HG03342 (cell line): ENCODE results near the gene FRY.

Experiments
- ATAC-seq: cut with Tn5 transposase; IDR thresholded peaks from one replicate; pipeline ENCODE4 v1.9.1; 2021; ENCODE audit warnings: mild to moderate bottlenecking, moderate library complexity; ENCODE audit not compliant: unreplicated experiment

The FRY gene

DNA sequence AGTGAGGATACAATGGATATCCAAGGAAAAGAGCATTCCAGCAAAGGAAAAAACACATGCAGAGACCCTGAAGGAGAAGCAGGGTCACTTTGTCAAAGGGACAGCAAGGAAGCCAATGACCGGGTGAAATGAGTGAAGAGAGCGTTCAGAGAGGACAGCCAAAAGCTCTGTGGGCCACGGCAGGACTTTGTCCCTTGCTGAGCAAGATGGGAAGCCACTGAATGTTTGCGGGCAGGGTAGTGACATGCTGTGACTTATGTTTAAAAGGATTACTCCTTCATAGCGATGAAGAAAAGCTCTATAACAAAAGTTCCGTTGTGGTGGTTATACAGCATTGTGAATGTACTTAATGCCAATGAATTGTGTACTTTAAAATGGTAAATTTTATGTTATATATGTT is 267.1 kb downstream of the FRY start:
- no peak for ATAC-seq

DNA sequence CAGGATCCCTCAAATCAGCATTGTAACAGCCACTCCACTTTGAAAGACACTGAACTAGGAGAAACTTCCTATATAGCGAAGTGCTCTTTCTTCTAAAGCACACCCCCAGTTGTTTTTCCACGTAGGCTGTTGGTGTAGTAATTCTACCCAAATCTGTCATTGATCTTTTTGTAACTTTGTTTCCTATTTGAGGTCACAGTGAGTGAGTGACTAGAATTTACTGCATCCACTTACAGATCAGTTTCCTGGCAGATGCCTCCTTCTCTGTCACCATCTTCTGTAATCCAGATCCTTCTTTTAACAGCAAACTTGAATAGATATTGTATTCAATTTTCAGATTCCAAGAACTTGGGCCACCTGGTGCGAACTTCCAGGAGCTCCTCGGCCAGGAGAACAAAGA is 268.3 kb downstream of the FRY start:
- no peak for ATAC-seq

DNA sequence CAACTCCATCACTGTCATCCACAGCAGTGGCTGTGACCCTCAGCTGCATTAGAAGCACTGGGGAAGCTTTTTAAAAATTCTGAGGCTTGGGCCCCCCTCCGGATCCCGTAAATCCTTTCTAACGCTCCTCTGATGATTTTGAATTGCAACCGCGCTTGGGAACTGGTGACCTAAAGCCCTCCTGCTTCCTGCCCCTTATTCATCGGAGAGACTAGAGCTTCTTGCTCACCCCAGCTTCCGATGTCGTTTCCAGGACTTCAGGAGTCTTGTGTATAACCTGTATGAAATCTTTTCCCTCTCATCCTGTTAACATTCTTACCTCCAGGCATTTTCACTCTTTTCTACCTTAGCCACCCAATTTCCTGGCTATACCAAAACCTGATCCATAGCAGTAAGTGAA is 268.8 kb downstream of the FRY start:
- ATAC-seq: no peak

DNA sequence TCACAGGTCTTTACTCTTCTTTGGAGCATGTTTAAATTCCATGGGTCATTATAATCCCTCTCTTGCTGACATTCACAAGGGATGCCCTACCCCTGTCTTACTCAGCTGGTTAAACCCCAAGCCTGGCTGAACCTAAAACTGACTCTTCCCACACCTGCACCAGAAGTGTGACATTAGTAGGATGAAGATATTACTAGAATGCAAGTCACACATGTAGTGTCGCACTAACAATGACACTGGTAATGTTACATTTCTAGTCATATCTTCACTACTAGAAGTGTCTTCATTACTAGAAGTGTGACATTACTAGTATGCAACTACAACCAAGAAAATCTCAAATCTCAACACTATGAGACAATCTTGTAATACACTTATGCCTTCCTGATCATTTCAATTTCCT is 269.3 kb downstream of the FRY start:
- ATAC-seq: no peak

DNA sequence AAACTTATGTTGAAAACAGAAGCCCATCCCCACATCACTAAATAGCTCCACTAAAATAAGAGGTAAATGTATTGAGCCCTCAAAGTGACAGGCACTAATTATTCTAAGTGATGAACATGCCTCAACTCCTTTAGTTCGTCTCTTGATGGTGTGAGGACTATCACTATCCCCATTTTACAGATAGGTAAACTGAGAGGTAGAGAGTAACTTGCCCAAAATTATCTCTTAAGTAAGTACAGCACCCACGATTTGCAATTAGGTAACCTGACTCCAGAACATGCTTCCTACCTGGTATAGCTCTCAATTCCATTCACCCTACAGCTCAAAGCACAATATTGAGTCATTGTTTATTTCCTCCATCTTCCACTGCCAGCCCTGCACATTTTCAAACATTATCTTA is 270.9 kb downstream of the FRY start:
- no peak for ATAC-seq

DNA sequence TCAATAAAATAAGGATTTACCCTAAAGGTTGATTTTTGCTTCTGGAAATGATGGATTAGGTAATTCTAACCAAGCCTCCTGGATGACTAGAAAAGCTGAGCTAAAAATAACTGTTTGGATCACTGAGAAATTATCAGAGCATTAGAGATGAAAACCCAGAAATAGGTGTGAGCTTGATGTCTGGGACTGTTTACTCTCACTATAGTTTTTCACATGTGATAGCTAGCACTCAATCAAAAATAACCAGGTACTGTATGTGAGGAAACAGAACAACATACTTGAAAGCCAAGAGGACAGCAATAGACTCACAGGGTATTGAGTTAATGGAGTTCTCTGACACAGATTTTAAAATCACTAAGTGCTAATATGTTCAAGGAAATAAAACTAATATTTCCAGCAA is 274.1 kb downstream of the FRY start:
- ATAC-seq: no peak

DNA sequence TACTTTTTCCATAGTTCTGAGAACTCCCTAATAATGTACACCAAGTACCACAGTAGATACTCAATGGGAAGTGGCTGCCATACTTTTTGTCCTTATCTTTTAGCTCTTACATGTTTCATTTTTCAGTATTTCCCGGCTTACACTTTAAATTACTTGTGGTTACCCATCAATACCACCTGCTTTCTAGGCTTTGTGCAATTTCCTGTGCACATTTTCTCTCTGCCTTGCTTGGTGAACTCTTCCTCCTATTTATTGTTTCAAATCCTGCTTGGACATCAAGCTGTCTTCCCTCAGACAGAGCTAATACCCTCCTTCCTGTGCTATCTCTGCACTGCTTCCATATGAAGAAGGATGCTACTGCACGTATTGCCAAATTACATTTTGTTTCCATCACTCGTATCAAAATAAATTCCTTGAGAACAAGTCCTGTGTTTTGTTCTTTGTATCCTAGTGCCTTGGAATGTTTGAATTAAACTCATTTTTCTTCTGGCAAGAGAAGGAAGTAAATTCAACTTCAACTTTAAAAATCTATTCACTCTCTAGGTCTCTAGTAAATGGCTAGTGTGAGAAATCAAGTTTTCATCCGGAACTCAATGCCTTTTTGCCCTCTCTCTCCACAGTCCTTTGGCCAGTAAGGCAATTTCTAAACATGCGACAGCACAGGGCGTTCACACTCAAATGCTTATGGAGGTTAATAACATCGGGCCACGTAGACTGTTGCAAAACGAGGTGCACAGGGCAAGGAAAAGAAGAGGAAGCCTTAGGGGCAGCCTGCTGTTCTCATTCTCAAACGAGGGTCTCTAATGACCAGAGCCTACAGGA is 277.9 kb downstream of the FRY start:
- no peak for ATAC-seq

DNA sequence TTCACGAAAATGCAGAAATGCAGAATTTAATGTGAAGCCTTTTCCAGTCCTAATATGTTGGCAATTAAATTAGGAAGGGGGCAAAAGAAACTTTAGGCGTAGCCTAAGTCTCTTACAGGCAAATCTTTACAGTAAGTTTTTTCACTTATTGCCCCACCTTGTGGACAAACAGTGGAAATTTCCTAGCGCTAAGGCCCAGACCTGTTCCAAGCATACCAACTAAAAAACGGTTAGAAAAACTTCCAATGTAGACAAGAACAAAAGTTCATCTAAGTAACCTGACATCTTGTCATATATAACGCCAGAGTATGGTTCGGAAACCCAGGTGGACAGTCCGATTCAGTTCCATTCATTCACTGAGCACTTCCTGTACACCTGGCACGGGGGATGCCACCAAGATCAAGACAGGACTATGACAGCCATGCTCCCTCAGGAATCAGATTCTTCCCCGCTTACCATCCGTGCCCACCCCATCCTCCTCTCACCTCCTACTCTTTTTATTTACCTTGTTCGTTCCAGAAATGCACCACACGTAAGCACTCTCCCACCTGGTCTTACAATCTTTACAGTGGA is 278.6 kb downstream of the FRY start:
- ATAC-seq: no peak

DNA sequence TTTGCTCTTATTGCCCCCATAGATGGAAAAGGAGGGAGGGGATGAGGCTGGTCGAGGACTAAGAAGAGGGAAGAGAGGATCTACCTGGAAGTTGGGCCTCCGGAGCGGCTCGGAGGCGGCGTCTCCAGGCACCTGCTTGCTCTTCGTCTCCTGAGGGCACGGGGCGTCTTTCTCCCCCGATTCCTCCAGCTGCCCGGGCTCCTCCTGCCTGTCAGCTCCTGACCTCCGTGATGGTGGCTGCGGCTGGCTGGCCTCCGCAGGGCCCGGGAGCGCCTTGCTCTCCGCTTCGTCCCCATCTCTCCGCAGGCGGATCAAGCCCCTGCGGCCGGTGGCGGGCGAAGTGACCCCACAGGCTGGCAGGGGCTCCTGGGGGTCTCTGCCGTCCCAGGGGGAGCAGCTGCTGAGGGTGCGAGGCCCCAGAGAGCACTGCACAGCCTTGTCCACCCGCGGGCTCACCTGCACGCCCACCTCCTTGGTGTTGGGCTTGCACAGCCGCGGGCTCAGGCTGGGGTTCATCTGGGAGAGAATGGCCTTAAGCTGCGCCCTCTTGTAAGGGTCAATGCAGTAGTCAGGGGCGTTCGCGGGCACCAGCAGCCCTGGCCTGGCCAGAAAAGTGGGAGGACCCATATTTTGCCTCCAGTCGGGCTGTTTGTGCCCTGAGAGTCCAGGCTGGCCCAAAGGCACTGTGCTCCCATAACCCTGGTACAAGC is 279.8 kb downstream of the FRY start:
- no peak for ATAC-seq

DNA sequence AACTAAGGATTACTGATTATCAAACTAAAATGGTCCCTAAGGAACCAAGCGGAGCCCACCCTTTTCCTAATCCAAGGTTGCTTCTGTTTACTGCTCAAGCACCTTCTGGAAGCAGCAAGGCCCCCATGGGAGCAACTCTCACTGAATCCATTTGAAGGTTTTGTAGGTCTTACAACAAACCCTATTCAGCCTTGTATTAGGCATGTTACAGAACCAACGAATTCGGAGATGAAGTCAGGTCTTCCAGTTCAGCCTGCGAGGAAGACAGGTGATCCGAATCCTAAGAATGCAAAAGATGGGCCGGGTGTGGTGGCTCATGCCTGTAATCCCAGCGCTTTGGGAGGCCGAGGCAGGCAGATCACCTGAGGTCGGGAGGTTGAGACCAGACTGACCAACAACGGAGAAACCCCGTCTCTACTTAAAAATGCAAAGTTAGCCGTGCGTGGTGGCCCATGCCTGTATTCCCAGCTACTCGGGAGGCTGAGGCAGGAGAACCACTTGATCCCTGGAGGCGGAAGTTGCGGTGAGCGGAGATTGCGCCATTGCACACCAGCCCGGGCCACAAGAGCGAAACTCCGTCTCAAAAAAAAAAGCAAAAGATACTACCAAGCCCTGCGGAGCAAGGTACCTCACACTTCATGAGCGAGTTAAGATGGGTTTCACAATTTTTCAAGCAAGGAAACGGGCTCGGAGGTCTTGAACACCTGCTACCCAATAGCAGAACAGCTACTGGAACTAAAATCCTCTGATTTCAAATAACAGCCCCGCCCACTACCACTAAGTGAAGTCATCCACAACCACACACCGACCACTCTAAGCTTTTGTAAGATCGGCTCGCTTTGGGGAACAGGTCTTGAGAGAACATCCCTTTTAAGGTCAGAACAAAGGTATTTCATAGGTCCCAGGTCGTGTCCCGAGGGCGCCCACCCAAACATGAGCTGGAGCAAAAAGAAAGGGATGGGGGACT is 283.0 kb downstream of the FRY start:
- ATAC-seq: peak; percentile 25

DNA sequence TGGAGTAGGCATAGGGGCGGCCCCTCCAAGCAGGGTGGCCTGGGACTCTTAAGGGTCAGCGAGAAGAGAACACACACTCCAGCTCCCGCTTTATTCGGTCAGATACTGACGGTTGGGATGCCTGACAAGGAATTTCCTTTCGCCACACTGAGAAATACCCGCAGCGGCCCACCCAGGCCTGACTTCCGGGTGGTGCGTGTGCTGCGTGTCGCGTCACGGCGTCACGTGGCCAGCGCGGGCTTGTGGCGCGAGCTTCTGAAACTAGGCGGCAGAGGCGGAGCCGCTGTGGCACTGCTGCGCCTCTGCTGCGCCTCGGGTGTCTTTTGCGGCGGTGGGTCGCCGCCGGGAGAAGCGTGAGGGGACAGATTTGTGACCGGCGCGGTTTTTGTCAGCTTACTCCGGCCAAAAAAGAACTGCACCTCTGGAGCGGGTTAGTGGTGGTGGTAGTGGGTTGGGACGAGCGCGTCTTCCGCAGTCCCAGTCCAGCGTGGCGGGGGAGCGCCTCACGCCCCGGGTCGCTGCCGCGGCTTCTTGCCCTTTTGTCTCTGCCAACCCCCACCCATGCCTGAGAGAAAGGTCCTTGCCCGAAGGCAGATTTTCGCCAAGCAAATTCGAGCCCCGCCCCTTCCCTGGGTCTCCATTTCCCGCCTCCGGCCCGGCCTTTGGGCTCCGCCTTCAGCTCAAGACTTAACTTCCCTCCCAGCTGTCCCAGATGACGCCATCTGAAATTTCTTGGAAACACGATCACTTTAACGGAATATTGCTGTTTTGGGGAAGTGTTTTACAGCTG is 283.9 kb downstream of the FRY start, which contains the start of the genes BRCA2 and ZAR1L:
Gene BRCA2, plus strand, starts transcription at position 271 of the 790 bp plus-strand sequence. CDS start 953 bp downstream, outside the sequence.
Gene ZAR1L, minus strand, starts transcription at position 126 of the 790 bp plus-strand sequence. CDS start 3,438 bp downstream, outside the sequence.
- peak; percentile 89 for ATAC-seq

DNA sequence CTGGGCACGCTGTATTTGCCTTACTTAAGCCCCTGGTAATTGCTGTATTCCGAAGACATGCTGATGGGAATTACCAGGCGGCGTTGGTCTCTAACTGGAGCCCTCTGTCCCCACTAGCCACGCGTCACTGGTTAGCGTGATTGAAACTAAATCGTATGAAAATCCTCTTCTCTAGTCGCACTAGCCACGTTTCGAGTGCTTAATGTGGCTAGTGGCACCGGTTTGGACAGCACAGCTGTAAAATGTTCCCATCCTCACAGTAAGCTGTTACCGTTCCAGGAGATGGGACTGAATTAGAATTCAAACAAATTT is 284.4 kb downstream of the FRY start:
- peak; percentile 45 for ATAC-seq

DNA sequence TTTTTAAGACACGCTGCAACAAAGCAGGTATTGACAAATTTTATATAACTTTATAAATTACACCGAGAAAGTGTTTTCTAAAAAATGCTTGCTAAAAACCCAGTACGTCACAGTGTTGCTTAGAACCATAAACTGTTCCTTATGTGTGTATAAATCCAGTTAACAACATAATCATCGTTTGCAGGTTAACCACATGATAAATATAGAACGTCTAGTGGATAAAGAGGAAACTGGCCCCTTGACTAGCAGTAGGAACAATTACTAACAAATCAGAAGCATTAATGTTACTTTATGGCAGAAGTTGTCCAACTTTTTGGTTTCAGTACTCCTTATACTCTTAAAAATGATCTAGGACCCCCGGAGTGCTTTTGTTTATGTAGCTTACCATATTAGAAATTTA is 284.9 kb downstream of the FRY start:
- no peak for ATAC-seq

DNA sequence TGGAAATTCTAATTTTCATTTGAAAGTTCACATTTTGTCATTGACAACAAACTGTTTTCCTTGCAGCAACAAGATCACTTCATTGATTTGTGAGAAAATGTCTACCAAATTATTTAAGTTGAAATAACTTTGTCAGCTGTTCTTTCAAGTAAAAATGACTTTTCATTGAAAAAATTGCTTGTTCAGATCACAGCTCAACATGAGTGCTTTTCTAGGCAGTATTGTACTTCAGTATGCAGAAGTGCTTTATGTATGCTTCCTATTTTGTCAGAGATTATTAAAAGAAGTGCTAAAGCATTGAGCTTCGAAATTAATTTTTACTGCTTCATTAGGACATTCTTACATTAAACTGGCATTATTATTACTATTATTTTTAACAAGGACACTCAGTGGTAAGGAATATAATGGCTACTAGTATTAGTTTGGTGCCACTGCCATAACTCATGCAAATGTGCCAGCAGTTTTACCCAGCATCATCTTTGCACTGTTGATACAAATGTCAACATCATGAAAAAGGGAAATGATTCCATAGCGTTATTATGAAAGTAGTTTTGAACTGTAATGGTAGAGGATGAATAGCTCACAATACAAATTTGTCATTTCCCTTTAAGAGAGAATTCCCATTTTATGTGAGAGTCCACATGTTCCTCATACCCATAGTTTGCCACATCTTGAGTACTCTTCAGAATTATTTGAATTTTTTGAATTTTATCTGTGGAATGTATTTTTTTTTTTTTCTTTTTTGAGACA is 286.3 kb downstream of the FRY start:
- ATAC-seq: no peak

DNA sequence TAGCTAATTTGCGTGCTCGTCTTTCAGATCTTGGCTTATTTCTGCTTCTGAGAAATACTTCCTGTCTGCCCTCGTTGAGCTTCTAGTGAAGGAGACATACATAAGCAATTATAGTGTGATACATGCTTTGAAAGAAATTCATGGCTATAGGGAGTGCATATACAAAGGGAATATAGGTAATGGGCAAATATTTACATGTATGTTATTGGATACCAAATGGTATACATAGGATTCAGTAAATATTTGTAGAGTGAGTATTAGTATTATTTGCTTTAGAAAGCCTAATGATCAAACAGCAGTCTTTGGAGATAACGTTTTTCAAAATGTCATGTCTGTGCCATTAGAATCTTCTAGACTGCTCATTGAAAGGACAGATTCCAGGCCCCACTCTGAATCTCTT is 289.0 kb downstream of the FRY start:
- ATAC-seq: no peak

DNA sequence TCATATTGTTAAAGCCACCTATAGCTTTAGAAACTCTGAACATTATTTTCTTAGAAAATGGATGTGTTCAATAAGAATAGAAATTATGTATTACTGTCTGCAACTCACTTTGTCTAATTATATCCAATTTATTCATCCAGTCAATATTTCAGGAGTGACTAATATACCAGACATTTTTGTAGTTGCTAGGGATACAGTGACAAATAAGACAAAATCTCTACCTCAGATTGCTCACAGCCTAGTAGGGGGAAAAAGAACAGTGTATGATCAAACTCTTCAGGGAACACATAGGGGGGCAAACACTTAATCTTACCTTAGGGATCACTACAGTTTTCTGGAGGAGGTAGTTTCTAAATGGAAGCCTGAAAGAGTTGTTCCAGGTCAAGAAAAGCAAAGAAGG is 292.3 kb downstream of the FRY start:
- no peak for ATAC-seq

DNA sequence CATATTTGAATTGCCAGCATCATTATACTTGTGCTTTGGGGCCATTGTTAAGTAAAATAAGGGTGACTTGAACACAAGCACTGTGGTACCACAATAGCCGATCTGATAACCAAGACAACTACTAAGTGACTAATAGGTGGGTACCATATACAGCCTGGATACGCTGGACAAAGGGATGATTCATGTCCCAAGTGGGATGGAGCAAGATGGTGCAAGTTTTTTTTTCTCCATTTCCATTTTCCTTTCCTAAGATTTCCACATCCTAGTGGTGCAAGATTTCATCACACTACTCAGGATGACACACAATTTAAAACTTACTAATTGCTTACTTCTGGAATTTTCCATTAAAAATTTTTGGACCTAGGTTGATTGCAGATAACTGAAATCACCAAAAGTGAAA is 298.9 kb downstream of the FRY start:
- ATAC-seq: no peak

DNA sequence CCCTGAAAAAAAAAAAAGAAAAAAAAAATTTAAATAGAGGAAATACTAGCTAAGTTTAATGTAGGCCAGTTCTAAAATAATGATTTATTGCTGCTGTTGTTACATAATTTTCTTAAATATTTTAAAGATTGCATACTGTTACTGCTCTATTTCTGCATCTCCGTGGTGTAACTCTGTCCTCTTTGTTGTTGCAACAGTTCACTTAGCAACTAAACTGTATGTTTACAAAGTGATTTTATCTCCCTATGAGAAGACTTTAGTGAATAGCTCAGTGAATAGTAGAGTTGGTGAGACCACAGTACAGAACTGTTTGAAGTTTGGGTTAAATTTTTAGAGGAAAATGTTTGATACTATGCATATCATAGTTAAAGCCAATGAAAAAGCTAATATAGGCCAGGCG is 303.1 kb downstream of the FRY start:
- ATAC-seq: no peak

DNA sequence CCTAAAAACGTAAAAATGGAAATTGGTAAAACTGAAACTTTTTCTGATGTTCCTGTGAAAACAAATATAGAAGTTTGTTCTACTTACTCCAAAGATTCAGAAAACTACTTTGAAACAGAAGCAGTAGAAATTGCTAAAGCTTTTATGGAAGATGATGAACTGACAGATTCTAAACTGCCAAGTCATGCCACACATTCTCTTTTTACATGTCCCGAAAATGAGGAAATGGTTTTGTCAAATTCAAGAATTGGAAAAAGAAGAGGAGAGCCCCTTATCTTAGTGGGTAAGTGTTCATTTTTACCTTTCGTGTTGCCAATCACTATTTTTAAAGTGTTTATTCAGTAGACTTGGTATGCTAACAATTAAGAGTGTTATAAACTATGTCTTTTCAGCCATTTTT is 309.3 kb downstream of the FRY start:
- no peak for ATAC-seq
